Amygdala (tissue), 56 donors: ENCODE data around the gene COA7.

Source experiments
- DNase-seq, 56 donors: peaks; one replicate each; lab custom pipeline; 2025; lab: John Stamatoyannopoulos, UW

The COA7 gene

DNA sequence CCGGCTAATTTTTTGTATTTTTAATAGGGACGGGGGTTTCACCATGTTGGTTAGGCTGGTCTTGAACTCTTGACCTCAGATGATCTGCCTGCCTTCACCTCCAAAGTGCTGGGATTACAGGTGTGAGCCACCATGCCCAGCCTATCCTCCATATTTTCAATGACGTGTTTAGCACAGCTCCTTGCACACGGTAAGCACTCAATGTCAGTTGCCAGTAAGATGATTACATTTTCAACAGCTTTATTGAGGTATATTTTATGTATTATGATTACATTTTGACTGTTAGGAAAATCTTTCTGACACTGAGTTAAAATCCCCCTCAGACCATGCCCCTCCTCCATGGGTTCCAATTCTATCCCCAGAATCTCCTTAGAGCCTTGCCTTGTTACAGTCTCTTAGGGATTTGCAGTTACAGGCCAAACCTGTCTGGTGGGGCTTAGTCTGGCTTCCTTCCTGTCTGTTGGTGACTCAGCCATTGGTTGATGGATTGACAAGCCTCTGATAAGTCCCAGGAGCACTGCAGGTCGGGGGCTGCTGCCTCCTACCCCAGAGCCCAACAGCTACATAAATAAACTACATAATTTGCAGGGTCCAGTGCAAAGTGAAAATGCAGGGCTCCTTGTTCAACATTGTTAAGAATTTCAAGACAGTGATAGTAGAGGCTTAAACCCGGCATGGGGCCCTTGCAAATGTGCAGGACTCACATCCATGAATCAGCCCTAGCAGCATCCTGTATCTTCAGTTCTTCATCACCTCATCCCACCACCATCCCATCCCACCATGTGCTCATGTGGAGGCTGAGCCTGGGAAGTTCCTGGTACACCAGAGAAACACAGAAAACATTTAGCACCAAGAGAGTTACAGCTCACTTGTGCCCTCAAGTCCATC, 23.4 kb downstream of the COA7 start:
- DNase-seq: no peak

DNA sequence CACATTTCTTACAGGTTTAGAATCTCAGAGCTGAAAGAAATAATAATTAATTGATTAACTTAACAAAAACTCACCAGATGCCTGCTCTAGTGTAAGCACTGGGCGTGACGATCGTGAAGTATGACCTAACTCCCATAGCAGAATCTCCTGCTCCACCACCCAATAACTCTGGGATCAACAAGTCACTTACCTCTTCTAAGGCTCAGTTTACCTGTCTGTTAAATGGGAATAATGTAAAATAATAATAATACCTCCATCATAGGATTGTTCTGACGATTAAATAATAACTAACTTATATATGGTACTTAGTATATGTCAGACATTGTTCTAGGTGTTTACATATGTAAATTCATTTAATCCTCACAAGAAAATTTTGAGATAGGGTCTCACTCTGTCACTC, 24.6 kb downstream of the COA7 start:
- no peak for DNase-seq

DNA sequence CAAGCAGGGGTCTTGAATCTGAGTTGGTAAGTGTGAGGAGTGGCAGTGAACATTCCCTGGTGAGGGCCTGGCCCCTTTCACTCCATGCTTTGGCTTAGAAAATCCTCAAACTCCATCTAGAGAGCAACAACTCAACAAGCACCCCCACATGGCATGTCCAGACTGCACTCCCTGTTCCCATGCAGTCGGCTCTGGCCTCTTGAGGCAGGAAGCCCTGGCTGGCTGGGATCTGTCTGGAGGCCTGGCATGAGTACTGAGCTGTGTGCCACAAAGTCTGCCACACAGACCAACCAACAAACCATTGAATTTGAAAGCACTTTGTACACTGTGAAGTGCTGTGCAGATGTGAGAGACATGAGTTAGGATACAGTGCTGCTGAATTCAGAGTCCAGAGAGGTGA, 25.2 kb downstream of the COA7 start:
- peak in 7 of 56 donors; percentile 3 to 27 (median 14) for DNase-seq

DNA sequence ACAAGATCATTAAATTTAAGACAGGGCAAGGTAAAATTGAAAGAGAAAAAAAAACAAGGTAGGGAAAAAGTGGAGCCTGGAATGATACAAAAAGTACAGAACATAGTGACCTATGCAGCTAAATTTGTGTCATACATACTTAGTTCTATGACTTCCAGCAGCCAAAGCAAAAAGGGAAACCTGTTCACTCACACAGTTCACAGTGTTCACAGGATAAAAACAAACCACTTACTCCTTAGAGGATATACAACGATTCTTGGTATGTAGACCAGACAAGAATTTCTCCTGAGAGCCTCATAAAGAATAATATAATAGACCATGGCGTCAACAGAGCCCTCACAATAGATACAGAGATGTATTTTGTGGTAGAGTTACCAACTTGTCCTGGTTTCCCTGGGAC, 27.5 kb downstream of the COA7 start:
- DNase-seq: no peak

DNA sequence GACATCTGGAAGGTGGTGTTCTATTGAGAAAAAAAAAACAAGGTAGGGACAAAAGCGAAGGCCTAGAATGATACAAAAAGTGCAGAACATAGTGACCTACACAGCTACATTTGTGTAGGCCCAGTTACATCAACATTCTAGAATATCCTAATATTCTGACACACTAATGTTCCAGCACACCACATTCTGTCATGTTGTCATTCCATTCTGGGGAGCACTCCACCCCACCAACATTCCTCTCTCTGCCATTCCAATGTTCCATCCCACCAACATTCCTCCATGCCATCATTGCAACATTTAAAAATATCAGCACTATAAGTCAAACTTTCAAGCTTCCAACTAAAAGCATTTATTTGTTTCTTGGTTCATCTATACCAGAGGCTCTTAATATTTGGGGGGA, 28.5 kb downstream of the COA7 start:
- no peak for DNase-seq

DNA sequence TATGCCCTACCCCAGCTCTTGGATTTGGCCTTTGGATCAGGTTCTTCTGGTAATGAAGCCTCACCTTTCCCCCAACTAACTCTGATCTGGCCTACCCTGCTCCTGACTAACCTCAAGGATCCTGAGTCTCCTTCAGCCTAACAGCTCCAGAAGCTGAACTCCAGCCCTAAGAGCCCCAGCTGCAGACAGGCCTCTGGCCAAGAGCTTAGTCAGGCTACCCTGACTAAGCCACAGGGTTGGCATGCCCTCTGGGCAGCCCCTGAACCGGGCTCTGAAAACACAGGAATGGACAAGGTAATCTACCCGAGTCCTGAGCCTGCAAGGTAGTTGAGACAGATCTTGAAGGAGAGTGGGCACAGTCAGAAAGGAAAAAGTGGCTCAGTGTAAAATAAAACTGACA, 29.4 kb downstream of the COA7 start:
- no peak for DNase-seq

DNA sequence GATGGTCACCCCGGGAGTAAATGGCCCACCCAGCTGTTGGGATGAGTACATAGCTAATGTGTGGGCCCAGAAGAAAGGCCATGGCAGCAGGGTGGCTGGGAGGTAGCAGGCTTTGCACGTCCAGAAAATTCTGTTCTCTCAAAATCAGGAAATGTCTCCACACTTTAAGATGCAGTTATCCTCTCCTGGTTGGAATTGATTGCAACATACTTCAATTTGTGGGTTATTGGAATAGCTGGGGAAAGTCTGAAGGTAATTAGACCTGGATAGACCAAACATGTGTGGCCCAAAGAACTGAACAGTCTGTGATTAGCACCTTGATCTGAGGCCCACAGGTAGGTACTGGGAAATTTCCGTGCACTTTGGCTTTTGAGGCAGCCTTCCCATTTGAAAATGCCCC, 30.2 kb downstream of the COA7 start:
- DNase-seq: no peak

DNA sequence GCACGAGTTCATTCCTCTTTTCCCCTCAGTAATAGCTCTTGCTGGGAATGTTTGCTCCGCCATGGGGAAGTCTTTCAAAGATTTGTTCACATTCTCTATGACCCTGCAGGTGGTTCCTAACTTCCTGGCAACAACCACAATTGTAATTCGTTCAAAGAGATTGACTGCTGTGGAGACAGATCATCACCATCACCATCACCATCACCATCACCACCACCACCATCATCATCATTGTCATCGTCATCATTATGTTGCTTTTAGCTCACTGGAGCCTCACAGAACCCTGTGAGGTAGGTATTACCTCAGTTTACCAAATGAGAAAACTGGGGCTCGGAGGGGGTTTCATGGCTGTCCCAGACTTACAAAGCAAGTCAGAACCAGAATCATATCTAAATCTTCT, 30.9 kb downstream of the COA7 start:
- no peak for DNase-seq

DNA sequence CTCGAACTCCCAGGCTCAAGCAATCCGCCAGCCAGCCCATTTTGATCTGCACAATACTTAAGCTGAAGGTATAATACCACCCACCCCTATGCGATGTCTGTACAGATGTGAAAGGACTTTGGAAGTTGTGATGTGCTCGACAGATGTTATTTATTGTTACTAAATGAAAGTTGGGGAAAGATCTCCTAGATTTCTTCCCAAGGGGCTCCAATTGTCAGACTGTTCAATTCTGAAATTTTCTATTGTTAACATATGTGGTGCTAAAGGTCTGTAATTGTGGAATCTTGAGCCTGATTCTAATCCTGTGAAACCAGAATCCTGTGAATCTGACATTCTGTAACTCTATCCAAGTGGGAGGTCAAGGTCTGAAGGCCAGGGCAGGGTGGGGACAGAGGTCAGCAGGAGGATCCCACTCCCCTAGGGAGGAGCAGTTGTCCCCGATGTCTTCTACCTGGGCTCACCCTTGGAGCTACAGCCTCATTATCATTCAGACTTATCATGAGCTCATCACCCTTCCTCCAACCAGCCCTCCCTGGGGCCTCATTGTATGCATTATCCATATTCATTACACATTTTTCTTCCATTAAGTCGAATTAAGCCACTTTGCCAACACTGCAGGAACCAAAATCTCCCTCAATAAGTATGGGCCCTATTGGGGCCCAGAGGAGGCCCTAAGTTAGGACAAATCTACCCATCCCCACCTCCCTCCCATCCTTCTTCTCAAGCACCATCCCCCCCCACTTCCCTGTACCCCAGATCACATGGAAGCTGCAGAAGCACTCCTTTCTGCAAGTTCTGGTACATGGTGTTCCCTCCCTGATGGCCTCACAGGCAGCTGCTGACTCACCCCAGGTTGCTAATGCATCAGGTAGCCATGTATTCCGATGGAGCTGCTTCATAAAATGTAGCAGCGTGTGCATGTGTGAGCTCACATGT, 32.9 kb downstream of the COA7 start:
- no peak for DNase-seq

DNA sequence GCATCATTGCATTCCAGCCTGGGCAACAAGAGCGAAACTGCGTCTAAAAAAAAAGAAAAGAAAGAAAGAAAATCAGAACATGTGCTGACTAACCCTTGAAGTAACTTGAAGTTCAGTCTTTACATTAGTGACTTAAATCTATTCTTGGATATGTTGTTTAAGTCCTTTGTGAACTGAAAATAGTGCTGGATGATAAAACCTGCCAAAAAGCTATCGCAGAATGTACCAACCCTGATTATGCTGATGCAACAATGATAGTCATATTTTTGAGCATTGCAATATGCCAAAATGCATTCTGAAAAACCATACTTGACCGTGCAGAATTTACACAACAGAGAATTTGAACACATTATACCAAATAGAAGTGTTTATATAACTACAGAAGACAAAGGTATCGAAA, 34.4 kb downstream of the COA7 start:
- no peak for DNase-seq

DNA sequence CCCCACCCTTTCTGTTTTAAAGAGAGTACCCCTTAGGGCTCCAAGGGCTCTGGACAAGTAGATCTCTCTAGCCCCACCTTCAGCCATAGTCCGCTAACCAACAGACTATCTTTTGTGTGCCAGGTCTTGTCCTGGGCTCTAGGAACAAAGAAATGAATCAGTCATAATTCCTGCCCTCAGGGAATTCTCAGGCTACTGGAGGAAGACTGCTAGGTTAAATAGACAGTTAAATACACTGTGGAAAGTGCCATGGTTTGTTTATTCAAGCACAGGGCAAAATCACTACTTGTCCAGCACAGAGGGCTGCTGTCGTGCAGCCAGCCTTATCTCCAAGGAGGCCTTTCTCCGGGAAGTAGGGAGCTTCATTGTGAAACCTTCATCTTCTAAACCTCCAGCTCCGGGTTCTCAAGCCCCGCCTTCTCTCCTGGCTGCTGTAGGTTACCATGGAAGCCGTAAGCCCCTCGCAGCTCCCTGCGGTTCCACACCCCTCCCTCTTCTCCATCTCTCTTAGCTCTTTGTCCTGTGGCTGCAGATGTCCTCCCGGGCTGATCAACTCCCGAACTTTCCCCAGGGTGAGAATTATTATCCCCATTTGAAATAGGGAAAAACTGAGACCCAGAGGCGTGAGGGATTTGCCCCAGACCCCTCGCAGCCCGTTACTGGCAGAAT, 35.4 kb downstream of the COA7 start:
- DNase-seq: no peak

DNA sequence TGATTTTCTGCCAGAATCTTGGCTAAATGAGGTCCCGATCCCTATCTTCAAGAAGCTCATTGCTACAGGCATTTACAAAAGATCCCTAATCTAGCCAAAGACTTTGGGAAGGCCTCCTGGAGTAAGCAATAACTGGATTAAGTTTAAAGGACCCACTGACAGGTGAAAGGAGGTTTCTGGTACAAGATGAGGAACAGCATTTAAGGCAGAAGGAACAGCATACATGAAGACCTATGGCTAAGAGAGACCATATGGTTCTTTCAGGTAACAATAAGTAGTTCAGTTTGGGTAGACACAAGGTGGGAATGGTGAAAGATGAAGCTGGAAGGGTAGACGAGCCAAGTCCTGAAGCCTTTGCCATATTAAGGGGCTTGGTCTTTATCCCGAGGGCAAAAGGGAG, 37.3 kb downstream of the COA7 start:
- DNase-seq: no peak

DNA sequence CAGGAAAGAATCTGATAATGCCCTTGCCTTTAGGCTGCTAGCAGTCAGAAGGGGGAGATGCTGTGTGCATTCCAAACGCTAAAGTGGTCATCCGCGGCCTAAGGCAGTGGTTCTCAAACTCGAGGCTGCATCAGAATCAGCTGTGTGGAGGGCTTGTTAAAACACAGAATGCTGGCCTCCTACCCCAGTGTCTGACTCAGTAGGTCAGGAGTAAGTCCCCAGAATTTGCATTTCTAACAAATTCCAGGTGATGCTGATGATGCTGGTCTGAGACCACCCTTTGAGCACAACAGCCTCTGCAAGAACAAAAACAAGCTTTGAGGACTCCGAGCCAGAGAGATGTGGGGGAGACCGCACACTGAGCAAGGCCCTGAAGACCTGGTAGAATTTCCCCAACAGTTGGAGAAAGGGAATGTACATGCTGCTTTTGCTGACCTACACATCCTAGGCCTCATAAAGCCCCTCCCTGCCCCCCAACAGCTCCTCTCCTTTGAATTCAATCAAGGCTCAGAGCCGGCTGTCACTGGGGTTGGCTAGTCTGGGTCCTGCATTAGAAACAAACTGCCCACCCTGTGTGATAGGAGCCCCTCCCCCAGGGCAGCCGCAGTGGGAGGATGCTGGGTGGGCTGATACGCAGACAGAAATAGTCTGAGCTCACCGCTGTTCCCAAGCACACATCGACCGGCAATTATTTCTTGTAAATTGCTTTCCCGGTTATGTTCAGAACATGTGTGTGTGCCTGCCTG, 38.1 kb downstream of the COA7 start:
- DNase-seq: peak in 3 of 56 donors; percentile 1 to 7 (median 5)

DNA sequence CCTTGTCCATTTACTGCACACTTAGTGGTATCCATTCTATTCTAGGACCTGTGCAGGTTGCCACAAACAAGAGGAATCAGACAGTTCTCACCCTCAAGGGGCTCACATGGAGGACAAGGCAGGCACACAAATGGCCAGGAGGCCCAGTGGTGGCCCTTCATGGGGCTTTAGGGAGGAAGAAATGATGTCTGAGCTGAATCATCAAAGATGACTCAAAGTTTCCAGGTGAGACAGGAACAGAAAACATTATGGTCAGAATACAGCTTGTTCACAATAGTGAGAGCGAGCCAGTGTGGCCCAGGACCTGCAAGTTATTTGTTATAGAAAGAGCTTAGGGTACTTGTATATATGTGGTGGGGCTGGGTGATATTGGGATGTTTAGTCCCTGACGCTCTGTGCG, 38.8 kb downstream of the COA7 start:
- DNase-seq: no peak

DNA sequence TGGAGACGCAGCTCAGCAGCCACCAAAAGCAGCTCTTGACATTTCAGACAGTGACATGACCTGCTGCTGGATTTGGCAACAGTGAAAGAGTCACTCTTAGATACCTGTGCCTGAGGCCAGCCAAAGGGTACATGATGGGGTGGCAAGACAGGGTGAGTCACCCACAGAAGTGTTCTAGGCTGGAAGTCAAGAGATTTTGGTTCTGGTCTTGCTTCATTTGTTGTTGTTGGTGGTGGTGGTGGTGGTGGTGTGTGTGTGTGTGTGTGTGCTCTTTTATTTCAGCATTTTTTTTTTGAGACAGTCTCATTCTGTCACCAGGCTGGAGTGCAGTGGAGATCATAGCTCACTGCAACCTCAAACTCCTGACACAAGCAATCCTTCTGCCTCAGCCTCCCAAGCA, 39.4 kb downstream of the COA7 start:
- no peak for DNase-seq

DNA sequence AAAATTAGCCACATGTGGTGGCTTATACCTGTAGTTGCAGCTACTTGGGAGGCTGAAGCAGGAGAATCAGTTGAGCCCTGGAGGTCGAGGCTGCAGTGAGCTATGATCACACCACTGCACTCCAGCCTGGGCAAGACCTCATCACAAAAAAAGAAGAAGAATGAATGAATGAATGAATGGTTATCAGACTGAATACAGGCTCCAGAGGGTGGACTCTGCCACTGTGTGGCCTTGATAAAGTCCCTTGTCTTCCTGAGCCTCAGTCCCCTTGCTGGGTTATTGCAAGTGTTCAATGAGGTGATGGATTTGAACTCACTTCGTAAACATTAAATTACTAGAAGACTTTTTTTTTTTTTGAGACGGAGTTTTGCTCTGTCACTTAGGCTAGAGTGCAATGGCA, 40.4 kb downstream of the COA7 start:
- no peak for DNase-seq

DNA sequence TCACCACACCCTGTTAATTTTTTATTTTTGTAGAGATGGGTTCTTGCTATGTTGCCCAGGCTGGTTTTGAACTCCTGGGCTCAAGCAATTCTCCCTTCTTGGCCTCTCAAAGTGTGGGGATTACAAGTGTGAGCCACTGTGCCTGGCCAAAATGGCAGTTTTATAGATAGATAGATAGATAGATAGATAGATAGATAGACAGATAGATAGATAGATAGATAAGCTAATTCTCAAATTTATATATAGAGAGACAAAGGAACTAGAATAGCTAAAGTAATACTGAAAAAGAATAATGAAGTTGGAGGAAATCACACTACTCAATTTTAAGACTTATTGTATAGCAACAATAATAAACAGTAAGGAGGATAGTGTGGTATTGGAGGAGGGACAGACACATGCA, 44.1 kb downstream of the COA7 start:
- DNase-seq: no peak

DNA sequence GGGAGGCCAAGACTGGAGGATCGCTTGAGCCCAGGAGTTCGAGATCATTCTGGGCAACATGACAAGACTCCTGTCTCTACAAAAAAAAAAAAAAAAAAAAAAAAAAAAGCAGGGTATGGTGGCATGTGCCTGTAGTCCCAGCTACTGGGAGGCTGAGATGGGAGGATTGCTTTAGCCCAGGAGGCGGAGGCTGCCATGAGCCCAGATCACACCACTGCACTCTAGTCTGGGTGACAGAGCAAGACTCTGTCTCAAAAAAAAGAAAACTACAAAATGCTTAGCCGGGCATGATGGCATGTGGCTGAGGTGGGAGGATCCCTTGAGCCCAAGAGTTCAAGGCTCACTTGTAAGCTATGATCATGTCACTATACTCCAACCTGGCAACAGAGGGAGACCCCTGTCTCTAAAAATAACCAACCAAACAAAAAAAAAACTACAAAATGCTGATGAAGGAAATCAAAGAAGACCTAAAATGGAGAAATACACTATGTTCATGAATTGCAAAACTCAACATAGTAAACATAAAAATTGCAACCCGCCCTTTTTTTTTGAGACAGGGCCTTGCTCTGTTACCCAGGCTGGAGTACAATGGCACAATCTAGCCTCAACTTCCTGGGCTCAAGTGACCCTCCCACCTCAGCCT, 44.8 kb downstream of the COA7 start:
- DNase-seq: no peak

DNA sequence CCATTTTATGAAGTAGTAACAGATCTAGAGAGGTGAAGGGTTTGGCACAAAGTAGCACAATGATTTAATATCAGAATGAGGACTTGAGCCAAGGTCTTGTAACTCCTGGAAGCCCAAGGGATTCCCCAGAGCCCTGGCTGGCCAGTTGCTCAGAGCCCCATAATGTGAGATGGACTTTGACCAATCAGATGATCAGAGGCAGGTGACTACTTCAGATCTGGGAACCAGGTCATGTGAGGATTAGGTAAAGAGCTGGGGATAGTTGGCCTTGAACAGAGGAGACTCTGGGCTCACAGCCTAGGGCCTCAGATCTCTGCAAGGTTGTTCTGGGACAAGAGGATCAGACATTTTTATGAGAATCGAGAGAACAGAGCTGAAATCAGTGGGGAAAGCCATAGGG, 46.2 kb downstream of the COA7 start:
- no peak for DNase-seq

DNA sequence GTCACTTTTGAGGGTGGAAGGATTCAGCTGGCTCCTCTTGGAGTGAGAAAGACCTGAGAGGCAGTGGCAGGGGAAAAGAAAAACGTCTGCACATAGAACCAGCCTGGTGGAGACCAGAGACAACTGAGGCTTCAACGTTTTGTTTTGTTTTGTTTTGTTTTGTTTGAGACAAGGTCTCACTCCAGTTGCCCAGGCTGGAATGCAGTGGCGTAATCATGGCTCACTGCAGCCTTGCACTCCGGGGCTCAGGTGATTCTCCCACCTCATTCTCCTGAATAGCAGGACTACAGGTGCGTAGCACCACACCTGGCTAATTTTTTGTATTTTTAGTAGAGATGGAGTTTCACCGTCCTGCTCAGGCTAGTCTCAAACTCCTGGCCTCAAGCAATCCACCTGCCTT, 52.9 kb downstream of the COA7 start:
- DNase-seq: no peak
